Measurements from ENCODE around the gene TOX3. TPM values are rescaled to one million over a fixed set of nuclear protein-coding genes. Genes with fewer than 3 reads are reported as not detected.

The TOX3 gene
- total RNA-seq, 4 donors from 2014 or later: 0.51 to 3.8 (median 1.9) TPM

GRCh38 chr16:52465711-52466267 lies 81.2 kb downstream of the TOX3 start:
- no peak for DNase-seq (ENCODE audit: low spot score in 2 of 2)
- TF ChIP-seq POLR2A (IDR thresholded peaks at IDR 0.05) (no peak), CTCF (IDR thresholded peaks at IDR 0.05) (no peak)
- WGBS, 2 donors: 80 to 90% methylated on average over 5 of the region's 5 CpGs
- intact Hi-C loops (cut with DNase I; ENCODE audit: low total_unique reads): no loop called here
- no peak overlapping the region for H3K4me3 ChIP-seq (ENCODE audit: low read depth, poor library complexity, severe bottlenecking)

GRCh38 chr16:52463904-52464303 lies 83.0 kb downstream of the TOX3 start:
- intact Hi-C loops (cut with DNase I; ENCODE audit: low total_unique reads): no loop called here
- no peak for DNase-seq (ENCODE audit: low spot score in 2 of 2)
- 86 to 92% methylated on average over 8 of the region's 8 CpGs for WGBS, 2 donors
- no peak overlapping the region for H3K4me3 ChIP-seq (ENCODE audit: low read depth, poor library complexity, severe bottlenecking)
- no peak for TF ChIP-seq POLR2A (IDR thresholded peaks at IDR 0.05)
- no peak for TF ChIP-seq CTCF (IDR thresholded peaks at IDR 0.05)

GRCh38 chr16:52462816-52463215 lies 84.1 kb downstream of the TOX3 start:
- TF ChIP-seq CTCF (IDR thresholded peaks at IDR 0.05) (no peak), POLR2A (IDR thresholded peaks at IDR 0.05) (no peak)
- no peak overlapping the region for H3K4me3 ChIP-seq (ENCODE audit: low read depth, poor library complexity, severe bottlenecking)
- intact Hi-C loops (cut with DNase I; ENCODE audit: low total_unique reads): no loop called here
- no peak for DNase-seq (ENCODE audit: low spot score in 2 of 2)

- no peak for TF ChIP-seq POLR2A (IDR thresholded peaks at IDR 0.05)
- TF ChIP-seq CTCF (IDR thresholded peaks at IDR 0.05): no peak
- intact Hi-C loops (cut with DNase I; ENCODE audit: low total_unique reads): no loop called here
- WGBS, 2 donors: 24 to 33% methylated on average over 1 of the region's 1 CpG
- no peak overlapping the region for H3K4me3 ChIP-seq (ENCODE audit: low read depth, poor library complexity, severe bottlenecking)
- no peak for DNase-seq (ENCODE audit: low spot score in 2 of 2)
Observed at GRCh38 chr16:52460639-52461178, 86.2 kb downstream of the TOX3 start.

- no peak overlapping the region for H3K4me3 ChIP-seq (ENCODE audit: low read depth, poor library complexity, severe bottlenecking)
- TF ChIP-seq CTCF (IDR thresholded peaks at IDR 0.05) (no peak), POLR2A (IDR thresholded peaks at IDR 0.05) (no peak)
- DNase-seq (ENCODE audit: low spot score in 2 of 2): no peak
- 87% methylated on average over 3 of the region's 3 CpGs for WGBS, 2 donors
- intact Hi-C loops (cut with DNase I; ENCODE audit: low total_unique reads): no loop called here
Observed at GRCh38 chr16:52456368-52456767, 90.6 kb downstream of the TOX3 start.

All from lower leg skin (tissue), 4 donors.